LNCaP clone FGC (cell line): ENCODE results near the gene PUM2.

Experiments
- DNase-seq: peaks from one replicate; pipeline ENCODE4 v3.0.0-alpha.2; 2011; ENCODE audit warnings: low read depth
- H3K4me3 ChIP-seq: 2 replicates; pipeline ENCODE4 v1.5.1; 2011; ENCODE audit warnings: mild to moderate bottlenecking, low read depth, low read length, control low read depth
- CTCF ChIP-seq: IDR thresholded peaks from 2 replicates; pipeline ENCODE4 v1.5.1; 2012; ENCODE audit warnings: mild to moderate bottlenecking; ENCODE audit not compliant: control insufficient read depth, insufficient read depth; ENCODE audit errors: extremely low read depth

PUM2 gene

GRCh38 chr2:20393986-20394385, 43.3 kb upstream of the PUM2 start:
- TF ChIP-seq CTCF: no peak
- no peak for DNase-seq
- no peak overlapping the region for H3K4me3 ChIP-seq

DNA sequence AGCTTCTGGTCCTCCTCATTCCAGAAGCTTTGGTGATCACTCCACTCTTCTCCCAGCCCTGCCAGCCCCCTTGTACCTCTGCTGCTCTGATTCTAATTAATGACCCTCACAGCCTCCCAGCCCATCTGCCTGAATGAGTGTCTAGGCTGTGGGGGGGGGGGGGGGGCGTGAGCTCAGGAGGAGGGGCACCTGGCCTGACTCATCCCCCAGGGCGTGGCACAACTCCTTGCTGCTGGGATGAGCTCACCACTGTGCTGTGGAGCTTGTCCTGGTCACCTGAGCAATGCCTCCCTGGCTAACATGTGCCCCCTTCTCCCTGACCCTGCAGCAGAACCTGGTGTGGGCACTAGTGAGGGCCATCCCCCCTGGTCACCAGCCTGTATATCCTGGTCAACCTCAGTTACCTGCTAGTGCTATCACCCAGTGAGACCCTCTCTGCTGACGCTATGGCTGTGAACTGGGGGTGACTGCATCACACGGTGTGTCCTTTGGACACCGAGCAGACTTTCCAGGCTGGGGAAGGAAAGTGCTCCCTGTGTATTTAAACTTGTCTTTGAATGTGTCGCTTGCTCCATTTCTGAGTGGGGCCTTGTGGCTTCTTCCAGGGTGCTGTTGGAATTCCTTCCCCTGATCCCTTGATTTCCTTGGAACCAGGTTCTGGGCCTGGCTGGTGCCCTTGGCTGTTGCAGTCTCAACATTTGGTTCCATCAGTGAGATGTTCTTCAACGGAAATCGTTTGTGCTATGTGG, 41.5 kb upstream of the PUM2 start:
- H3K4me3 ChIP-seq: no peak overlapping the region
- no peak for TF ChIP-seq CTCF
- DNase-seq: no peak

- DNase-seq: no peak
- H3K4me3 ChIP-seq: no peak overlapping the region
- no peak for TF ChIP-seq CTCF
Measured at GRCh38 chr2:20390524-20391123, 40.0 kb upstream of the PUM2 start.

DNA sequence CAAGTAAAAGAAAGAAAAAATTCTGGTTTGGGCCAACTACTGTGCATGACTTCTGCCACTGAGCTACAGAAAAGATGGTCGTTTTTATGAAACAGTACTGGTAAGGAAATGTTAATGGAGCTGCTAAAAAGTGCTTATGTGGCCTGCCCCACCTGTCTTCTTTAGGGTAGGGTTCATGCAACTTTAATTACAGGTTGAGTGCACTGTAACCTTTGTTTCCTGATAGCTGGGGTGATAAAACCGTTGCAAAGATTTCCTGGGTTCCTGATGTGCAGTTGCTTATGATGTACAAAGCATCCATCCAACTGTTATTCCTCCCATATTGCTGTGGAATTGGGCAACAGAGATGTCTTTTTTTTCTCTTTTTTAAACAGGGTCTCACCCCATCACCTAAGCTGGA, 34.3 kb upstream of the PUM2 start:
- no peak for DNase-seq
- TF ChIP-seq CTCF: no peak
- no peak overlapping the region for H3K4me3 ChIP-seq

DNA sequence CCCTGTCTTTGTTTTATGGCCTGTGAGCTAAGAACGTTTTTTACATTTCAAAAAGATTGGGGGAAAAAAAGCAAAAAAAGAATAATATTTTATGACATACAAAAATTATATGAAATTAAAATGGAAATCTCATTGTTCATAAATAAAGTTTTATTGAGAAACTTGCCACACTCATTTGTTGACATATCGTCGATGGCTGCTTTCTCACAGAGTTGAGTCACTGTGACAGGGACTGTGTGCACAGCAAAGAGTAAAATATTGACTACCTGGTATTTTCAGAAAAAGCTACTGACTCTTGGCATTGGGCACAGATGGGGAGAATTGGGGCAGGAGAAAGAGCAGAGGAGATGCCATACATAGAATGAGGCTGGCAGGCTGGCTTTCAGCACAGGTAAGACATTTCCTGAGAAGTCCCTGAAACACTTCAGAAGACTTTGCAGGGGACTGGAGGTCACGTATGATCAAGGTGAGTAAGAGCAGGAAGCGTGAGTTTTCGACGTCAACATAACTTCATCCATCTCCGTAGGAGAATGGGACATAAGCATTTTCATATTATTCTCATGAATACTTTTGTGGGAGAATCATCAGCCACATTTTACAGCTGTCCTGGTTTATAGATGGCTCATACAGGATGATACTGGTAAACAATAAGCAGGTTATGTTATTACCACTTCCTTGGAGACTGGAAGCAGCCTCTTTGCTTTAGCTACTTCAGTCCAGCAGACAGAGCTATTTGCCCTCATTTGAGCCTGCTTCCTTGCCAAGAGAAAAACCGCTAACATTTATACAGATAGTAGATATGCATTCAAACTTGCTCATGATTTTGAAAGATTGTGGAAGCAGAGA, 32.5 kb upstream of the PUM2 start:
- H3K4me3 ChIP-seq: no peak overlapping the region
- peak; percentile 33 for DNase-seq
- no peak for TF ChIP-seq CTCF

DNA sequence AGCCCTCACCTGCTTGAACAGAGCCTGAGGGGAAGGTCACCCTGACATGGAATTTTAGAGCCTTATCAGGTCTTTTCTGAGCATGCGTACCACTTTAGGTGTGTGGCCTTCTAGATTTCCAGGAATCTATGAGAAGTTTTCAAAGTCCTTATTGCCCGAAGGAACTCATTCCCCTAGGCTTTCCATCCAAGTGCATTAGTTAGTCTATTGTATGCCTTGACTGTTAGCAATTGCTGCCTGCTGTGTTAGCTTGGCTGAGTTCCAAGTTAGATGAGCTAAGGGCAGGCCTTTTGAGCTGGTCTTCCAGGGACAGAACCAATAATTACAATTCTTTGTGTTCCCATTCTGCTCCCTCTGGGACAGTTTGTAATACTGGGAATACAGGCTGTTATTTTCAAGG, 30.8 kb upstream of the PUM2 start:
- peak; percentile 40 for DNase-seq
- no peak for TF ChIP-seq CTCF
- H3K4me3 ChIP-seq: no peak overlapping the region
